ENCODE data around the gene ADCY4.

DNA sequence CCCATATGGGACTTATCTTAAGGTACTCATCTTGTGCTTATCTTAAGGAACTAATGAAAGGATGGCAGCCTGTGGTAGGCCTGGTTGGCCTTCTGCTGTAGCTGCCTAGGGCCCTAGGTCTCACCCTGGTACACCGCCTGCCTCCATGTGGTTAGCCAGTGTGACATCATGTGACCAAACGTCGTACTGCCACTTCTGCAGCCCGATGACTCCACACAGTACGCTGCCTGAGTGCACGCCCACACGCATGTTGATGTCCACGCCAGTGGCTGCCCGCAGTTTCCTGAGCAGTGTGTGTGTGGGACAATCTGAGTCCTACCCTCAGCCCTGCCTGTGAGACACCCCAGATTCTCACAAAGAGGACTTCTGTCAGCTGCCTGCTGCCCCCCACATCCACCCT, 5.1 kb downstream of the ADCY4 start:
- TF ChIP-seq, protein P1, sequence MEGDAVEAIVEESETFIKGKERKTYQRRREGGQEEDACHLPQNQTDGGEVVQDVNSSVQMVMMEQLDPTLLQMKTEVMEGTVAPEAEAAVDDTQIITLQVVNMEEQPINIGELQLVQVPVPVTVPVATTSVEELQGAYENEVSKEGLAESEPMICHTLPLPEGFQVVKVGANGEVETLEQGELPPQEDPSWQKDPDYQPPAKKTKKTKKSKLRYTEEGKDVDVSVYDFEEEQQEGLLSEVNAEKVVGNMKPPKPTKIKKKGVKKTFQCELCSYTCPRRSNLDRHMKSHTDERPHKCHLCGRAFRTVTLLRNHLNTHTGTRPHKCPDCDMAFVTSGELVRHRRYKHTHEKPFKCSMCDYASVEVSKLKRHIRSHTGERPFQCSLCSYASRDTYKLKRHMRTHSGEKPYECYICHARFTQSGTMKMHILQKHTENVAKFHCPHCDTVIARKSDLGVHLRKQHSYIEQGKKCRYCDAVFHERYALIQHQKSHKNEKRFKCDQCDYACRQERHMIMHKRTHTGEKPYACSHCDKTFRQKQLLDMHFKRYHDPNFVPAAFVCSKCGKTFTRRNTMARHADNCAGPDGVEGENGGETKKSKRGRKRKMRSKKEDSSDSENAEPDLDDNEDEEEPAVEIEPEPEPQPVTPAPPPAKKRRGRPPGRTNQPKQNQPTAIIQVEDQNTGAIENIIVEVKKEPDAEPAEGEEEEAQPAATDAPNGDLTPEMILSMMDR (IDR thresholded peaks at IDR 0.05), result no peak
- TF ChIP-seq EP300 (IDR thresholded peaks at IDR 0.05) (no peak), POLR2AphosphoS5 (IDR thresholded peaks at IDR 0.05) (no peak)

Measured in gastroesophageal sphincter (tissue), 3 donors.